Measurements from ENCODE around the gene HOXA1. TPM values are rescaled to one million over a fixed set of nuclear protein-coding genes. Genes with fewer than 3 reads are reported as not detected.

Gene HOXA1
- total RNA-seq, 2 experiments from 2014 or later = 0.14 to 0.22 TPM

DNA sequence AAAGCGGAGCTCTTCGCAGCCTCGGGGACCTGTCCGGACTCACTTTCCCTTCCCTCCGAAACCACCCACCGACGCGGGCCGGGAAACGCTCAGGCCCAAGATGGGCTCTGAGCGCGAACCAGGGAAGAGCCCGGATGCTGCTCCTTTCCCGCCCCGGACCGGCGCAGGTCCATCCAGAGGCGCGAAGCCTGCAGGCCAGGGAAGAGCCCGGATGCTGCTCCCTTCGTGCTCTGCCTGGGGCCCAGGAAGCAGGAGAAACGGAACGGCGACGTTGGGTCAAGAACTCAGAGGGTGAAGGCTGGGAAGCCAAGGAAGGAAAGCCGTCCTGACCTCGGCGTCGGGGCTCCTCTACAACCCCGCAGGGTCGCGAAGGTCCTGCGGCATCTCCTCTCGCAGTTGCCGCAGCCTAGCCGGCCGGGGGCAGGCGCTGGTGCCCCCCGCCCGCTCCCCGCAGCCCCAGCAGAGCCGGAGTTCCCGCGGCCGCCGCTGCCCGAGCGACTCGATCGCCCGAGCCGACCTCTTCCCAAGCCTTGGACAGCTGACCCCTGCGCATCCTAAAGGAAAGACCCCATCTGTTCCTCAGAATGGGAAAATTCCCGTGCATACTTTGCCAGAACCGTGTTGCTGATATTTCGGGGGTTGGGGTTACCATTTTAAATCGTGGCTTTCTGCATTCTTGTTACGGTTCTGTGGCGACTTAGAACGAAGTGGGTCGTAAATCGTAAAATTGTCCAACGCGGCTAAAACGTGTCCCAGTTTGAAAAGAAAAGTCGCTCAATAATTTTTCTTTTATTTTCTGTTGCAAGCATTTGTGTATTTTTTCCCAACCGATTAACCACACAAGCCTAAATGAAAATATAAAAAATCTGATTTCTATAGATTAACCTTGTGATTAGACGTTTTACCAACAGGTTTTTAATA, 7.5 kb downstream of the HOXA1 start:
- Mint-ChIP-seq H3K4me1 (ENCODE audit: low read depth) (peaks cover 5% of the 10 kb centered on the region), H3K27me3 (peaks cover 78% of the 10 kb centered on the region), H3K36me3 (ENCODE audit: low read depth) (no peaks in the 10 kb centered on the region), H3K4me3 (no peak overlapping the region), H3K27ac (no peak overlapping the region), H3K9me3 (peaks cover 2% of the 10 kb centered on the region)
- CTCF ChIA-PET = no interaction called here
- Histone ChIP-seq H3K27me3 (ENCODE audit: control insufficient read depth in 1 of 2, insufficient read depth in 2 of 2, low read length in 2 of 2) (peaks cover 54 to 66% of the 10 kb centered on the region in 2 experiments), H3K27ac (ENCODE audit: low read depth in 1 of 2, low read length in 2 of 2) (no peak overlapping the region), H3K36me3 (ENCODE audit: insufficient read depth, low read length) (no peaks in the 10 kb centered on the region), H3K9me3 (ENCODE audit: control insufficient read depth in 1 of 2, insufficient read depth in 1 of 2, low read length in 2 of 2) (peaks cover 0 to 8% of the 10 kb centered on the region in 2 experiments), H3K4me3 (ENCODE audit: low read length) (no peak overlapping the region), H3K4me1 (ENCODE audit: insufficient read depth, low read length) (peaks cover 11% of the 10 kb centered on the region)
- no peak for DNase-seq
- POLR2A ChIA-PET = interaction anchor here (0.9 kb wide), 1 partner anchor 82 kb away, joined by 3 read pairs; no protein-coding TSS in a partner anchor
- ATAC-seq (ENCODE audit: poor library complexity) = no peak
- TF ChIP-seq, protein P1, sequence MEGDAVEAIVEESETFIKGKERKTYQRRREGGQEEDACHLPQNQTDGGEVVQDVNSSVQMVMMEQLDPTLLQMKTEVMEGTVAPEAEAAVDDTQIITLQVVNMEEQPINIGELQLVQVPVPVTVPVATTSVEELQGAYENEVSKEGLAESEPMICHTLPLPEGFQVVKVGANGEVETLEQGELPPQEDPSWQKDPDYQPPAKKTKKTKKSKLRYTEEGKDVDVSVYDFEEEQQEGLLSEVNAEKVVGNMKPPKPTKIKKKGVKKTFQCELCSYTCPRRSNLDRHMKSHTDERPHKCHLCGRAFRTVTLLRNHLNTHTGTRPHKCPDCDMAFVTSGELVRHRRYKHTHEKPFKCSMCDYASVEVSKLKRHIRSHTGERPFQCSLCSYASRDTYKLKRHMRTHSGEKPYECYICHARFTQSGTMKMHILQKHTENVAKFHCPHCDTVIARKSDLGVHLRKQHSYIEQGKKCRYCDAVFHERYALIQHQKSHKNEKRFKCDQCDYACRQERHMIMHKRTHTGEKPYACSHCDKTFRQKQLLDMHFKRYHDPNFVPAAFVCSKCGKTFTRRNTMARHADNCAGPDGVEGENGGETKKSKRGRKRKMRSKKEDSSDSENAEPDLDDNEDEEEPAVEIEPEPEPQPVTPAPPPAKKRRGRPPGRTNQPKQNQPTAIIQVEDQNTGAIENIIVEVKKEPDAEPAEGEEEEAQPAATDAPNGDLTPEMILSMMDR (IDR thresholded peaks at IDR 0.05) = no peak
- intact Hi-C loops (cut with DNase I, micrococcal nuclease) = no loop called here

DNA sequence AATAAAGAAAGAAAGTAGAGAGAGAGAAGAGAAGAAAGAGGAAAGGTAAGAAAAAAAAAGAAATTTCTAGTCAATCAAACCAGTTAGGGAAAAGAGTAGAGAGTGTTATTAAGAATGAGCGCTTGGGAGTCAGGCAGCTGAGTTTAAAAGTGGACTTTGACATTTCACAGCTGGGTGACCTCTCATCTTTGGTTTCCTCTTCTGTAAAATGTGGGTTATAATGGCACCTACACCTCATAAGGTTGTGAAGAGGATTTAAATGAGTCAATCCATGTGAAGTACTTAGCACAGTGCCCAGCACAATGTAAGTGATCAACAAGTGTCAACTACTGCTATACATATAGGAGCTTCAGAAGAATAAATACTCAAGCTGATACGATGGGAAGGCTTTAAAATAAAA, 12.2 kb downstream of the HOXA1 start:
- H3K36me3 ChIP-seq (ENCODE audit: insufficient read depth, low read length) = no peaks in the 10 kb centered on the region
- Mint-ChIP-seq H3K36me3 (ENCODE audit: low read depth) (no peaks in the 10 kb centered on the region), H3K4me1 (ENCODE audit: low read depth) (peaks cover 5% of the 10 kb centered on the region), H3K9me3 (no peaks in the 10 kb centered on the region), H3K27me3 (peaks cover 39% of the 10 kb centered on the region), H3K27ac (no peak overlapping the region), H3K4me3 (no peak overlapping the region)
- ChIA-PET POLR2A (interaction anchor here (0.7 to 1.0 kb wide), 2 partner anchors 10 to 13 kb away, joined by 3 read pairs; partner anchors contain the start of gene HOXA1), CTCF (interaction anchor here (0.8 kb wide), 1 partner anchor 9 kb away, joined by 3 read pairs; no protein-coding TSS in a partner anchor)
- TF ChIP-seq, protein P1 (IDR thresholded peaks at IDR 0.05) = no peak
- ATAC-seq (ENCODE audit: poor library complexity) (no peak), DNase-seq (no peak)
- H3K27me3 ChIP-seq (ENCODE audit: control insufficient read depth in 1 of 2, insufficient read depth in 2 of 2, low read length in 2 of 2) = peaks cover 22 to 24% of the 10 kb centered on the region in 2 experiments
- H3K4me3 ChIP-seq (ENCODE audit: low read length) = no peak overlapping the region
- H3K4me1 ChIP-seq (ENCODE audit: insufficient read depth, low read length) = peaks cover 11% of the 10 kb centered on the region
- no peak overlapping the region for H3K27ac ChIP-seq (ENCODE audit: low read depth in 1 of 2, low read length in 2 of 2)
- intact Hi-C loops (cut with DNase I, micrococcal nuclease) = no loop called here
- H3K9me3 ChIP-seq (ENCODE audit: control insufficient read depth in 1 of 2, insufficient read depth in 1 of 2, low read length in 2 of 2) = peaks cover 0 to 8% of the 10 kb centered on the region in 2 experiments

DNA sequence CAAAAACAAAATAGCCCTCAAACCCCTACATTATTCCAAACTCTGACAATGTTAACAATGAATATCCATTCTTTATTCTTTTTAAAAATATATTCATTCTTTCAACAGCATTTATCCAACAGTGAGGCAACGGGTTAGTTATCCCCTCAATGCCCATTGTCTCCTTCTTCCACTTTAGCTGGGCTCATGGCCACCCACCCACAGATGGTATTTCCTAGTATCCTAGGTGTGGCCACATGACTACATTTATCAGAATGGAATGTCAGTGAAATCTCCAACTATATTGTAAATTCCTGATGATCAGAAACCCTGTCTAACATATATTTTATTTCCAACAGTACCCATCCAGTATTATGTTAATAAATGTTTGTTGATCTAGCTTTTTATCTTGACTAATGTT, 13.6 kb downstream of the HOXA1 start:
- DNase-seq (no peak), ATAC-seq (ENCODE audit: poor library complexity) (no peak)
- Histone ChIP-seq H3K4me3 (ENCODE audit: low read length) (no peak overlapping the region), H3K36me3 (ENCODE audit: insufficient read depth, low read length) (no peaks in the 10 kb centered on the region), H3K9me3 (ENCODE audit: control insufficient read depth in 1 of 2, insufficient read depth in 1 of 2, low read length in 2 of 2) (no peaks in the 10 kb centered on the region), H3K27ac (ENCODE audit: low read depth in 1 of 2, low read length in 2 of 2) (no peak overlapping the region), H3K27me3 (ENCODE audit: control insufficient read depth in 1 of 2, insufficient read depth in 2 of 2, low read length in 2 of 2) (peaks cover 8 to 13% of the 10 kb centered on the region in 2 experiments), H3K4me1 (ENCODE audit: insufficient read depth, low read length) (no peaks in the 10 kb centered on the region)
- no peak overlapping the region for H3K4me3 Mint-ChIP-seq
- no peaks in the 10 kb centered on the region for H3K36me3 Mint-ChIP-seq (ENCODE audit: low read depth)
- H3K27me3 Mint-ChIP-seq = peaks cover 28% of the 10 kb centered on the region
- ChIA-PET CTCF (no interaction called here), POLR2A (no interaction called here)
- H3K4me1 Mint-ChIP-seq (ENCODE audit: low read depth) = peaks cover under 1% of the 10 kb centered on the region
- TF ChIP-seq, protein P1 (IDR thresholded peaks at IDR 0.05) = no peak
- no peaks in the 10 kb centered on the region for H3K9me3 Mint-ChIP-seq
- intact Hi-C loops (cut with DNase I, micrococcal nuclease) = no loop called here
- H3K27ac Mint-ChIP-seq = no peak overlapping the region
